GM23338 (cell line): ENCODE data around the gene MPC2. TPM values are rescaled to one million over a fixed set of nuclear protein-coding genes. Genes with fewer than 3 reads are reported as not detected.

Experiments used
- ATAC-seq: fragments of 200-7000 bp; cut with Tn5 transposase; 3 replicates; pipeline ENCODE4 v1.9.1; 2020
- DNase-seq: peaks from one replicate; pipeline ENCODE4 v3.0.0-alpha.2; 2015; ENCODE audit warnings: low spot score
- H2AFZ ChIP-seq: fragments of 200-600 bp; sonication (generic); 2 replicates; pipeline ENCODE4 v1.8.0; 2016; ENCODE audit warnings: antibody characterized with exemption, mild to moderate bottlenecking, moderate library complexity
- H3F3A ChIP-seq: fragments of 200-600 bp; sonication (generic); replicated peaks from 2 replicates; pipeline ENCODE4 v1.8.0; 2017; ENCODE audit warnings: antibody characterized with exemption, mixed run types, low read depth
- H3K27ac ChIP-seq: fragments of 200-600 bp; sonication (generic); 2 replicates; pipeline ENCODE4 v1.6.1; 2016; ENCODE audit warnings: low read depth
- H3K27me3 ChIP-seq: fragments of 200-600 bp; sonication (generic); 2 replicates; pipeline ENCODE4 v1.8.0; 2016; ENCODE audit warnings: mild to moderate bottlenecking, mixed run types, moderate library complexity; ENCODE audit not compliant: insufficient read depth
- H3K36me3 ChIP-seq: fragments of 200-600 bp; sonication (generic); 2 replicates; pipeline ENCODE4 v1.8.0; 2016; ENCODE audit warnings: mild to moderate bottlenecking; ENCODE audit not compliant: insufficient read depth
- H3K4me1 ChIP-seq: fragments of 200-600 bp; sonication (generic); 2 replicates; pipeline ENCODE4 v1.8.0; 2016; ENCODE audit warnings: mild to moderate bottlenecking, moderate library complexity; ENCODE audit not compliant: insufficient read depth
- H3K4me2 ChIP-seq: fragments of 200-600 bp; sonication (generic); 2 replicates; pipeline ENCODE4 v1.7.1; 2017; ENCODE audit warnings: mixed run types
- H3K4me3 ChIP-seq: fragments of 200-600 bp; sonication (generic); 2 replicates; pipeline ENCODE4 v1.6.1; 2016; ENCODE audit warnings: mixed run types
- H3K79me2 ChIP-seq: fragments of 200-600 bp; sonication (generic); replicated peaks from 2 replicates; pipeline ENCODE4 v1.8.0; 2017; ENCODE audit warnings: mild to moderate bottlenecking; ENCODE audit not compliant: insufficient read depth
- H3K9me2 ChIP-seq: fragments of 200-600 bp; sonication (generic); 2 replicates; pipeline ENCODE4 v1.8.0; 2017; ENCODE audit not compliant: insufficient read depth
- H4K20me1 ChIP-seq: fragments of 200-600 bp; sonication (generic); replicated peaks from 2 replicates; pipeline ENCODE4 v1.8.0; 2017; ENCODE audit warnings: mild to moderate bottlenecking; ENCODE audit not compliant: insufficient read depth
- H3K27ac Mint-ChIP-seq: 2 replicates; pipeline ENCODE4 v1.8.0; 2020; ENCODE audit warnings: inconsistent platforms, mild to moderate bottlenecking, moderate library complexity, mixed read lengths
- H3K27me3 Mint-ChIP-seq: 3 replicates; pipeline ENCODE4 v1.8.0; 2022; ENCODE audit warnings: low read depth, mild to moderate bottlenecking, moderate library complexity, mixed read lengths, inconsistent platforms; ENCODE audit not compliant: insufficient read depth, poor library complexity
- H3K36me3 Mint-ChIP-seq: 3 replicates; pipeline ENCODE4 v1.8.0; 2021; ENCODE audit warnings: low read depth, mild to moderate bottlenecking, inconsistent platforms, moderate library complexity, mixed read lengths
- H3K4me1 Mint-ChIP-seq: 3 replicates; pipeline ENCODE4 v1.8.0; 2020; ENCODE audit warnings: mild to moderate bottlenecking, inconsistent platforms, mixed read lengths
- H3K4me3 Mint-ChIP-seq: 3 replicates; pipeline ENCODE4 v1.8.0; 2021; ENCODE audit warnings: moderate library complexity, mild to moderate bottlenecking, inconsistent platforms, mixed read lengths
- H3K9me3 Mint-ChIP-seq: 3 replicates; pipeline ENCODE4 v1.8.0; 2020; ENCODE audit warnings: moderate library complexity, mild to moderate bottlenecking, inconsistent platforms, mixed read lengths
- CREB1 ChIP-seq: fragments of 250-450 bp; sonication (Bioruptor Pico); IDR thresholded peaks from 2 replicates; pipeline ENCODE4 v1.5.0; 2020; ENCODE audit warnings: low read depth, mild to moderate bottlenecking, moderate library complexity
- EZH2 ChIP-seq: fragments of 200-600 bp; sonication (generic); IDR thresholded peaks from one replicate; pipeline ENCODE4 v1.8.0; 2017; ENCODE audit warnings: antibody characterized with exemption, mild to moderate bottlenecking, low read depth; ENCODE audit not compliant: unreplicated experiment
- EZH2phosphoT487 ChIP-seq: fragments of 200-600 bp; sonication (generic); IDR thresholded peaks from one replicate; pipeline ENCODE4 v1.8.1; 2018; ENCODE audit warnings: antibody characterized with exemption; ENCODE audit not compliant: unreplicated experiment
- JUNB ChIP-seq: IDR thresholded peaks from one replicate; pipeline ENCODE4 v1.6.1; 2016; ENCODE audit warnings: antibody characterized with exemption; ENCODE audit not compliant: unreplicated experiment
- NANOG ChIP-seq: IDR thresholded peaks from 2 replicates; pipeline ENCODE4 v1.6.1; 2016; ENCODE audit warnings: antibody characterized with exemption, borderline replicate concordance
- POLR2AphosphoS5 ChIP-seq: IDR thresholded peaks from 2 replicates; pipeline ENCODE4 v1.6.1; 2016; ENCODE audit warnings: antibody characterized with exemption, low read depth
- STAT1 ChIP-seq: IDR thresholded peaks from one replicate; pipeline ENCODE4 v1.6.1; 2016; ENCODE audit warnings: antibody characterized with exemption; ENCODE audit not compliant: unreplicated experiment
- ZNF114 ChIP-seq: fragments of 250-450 bp; sonication (Bioruptor Pico); IDR thresholded peaks from 2 replicates; pipeline ENCODE4 v1.5.0; 2020; ENCODE audit warnings: mild to moderate bottlenecking, moderate library complexity
- ZNF331 ChIP-seq: fragments of 250-450 bp; sonication (Bioruptor Pico); IDR thresholded peaks from 2 replicates; pipeline ENCODE4 v1.5.0; 2020; ENCODE audit warnings: low read depth, mild to moderate bottlenecking, moderate library complexity
- polyA plus RNA-seq: library from polyadenylated mRNA; unstranded; fragments of >200 nt; fragmentation: Nextera tagmentation; extraction: Ambion mirVana; gene quantifications from 2 replicates; pipeline ENCODE4 v1.2.1, GENCODE V29; 2016
- total RNA-seq: library from RNA; depleted of rRNA; stranded (reverse); fragments of >200 nt; shearing (Covaris generic); gene quantifications from 2 replicates; pipeline ENCODE4 v1.2.3, GENCODE V29; 2014
- TF ChIP-seq, protein P1 (sequence below), 2 experiments: fragments of 200-600 bp in 1 of 2; sonication (generic) in 1 of 2; conservative IDR thresholded peaks; 2 replicates each; pipeline versions ENCODE4 v1.5.1 to v1.6.1; 2016 to 2017; ENCODE audit warnings: antibody characterized with exemption in 2 of 2, low read depth in 2 of 2, mild to moderate bottlenecking in 2 of 2, moderate library complexity in 1 of 2
- TF ChIP-seq, protein P2 (sequence below): fragments of 250-450 bp; sonication (Bioruptor Pico); IDR thresholded peaks from 2 replicates; pipeline ENCODE4 v1.5.0; 2020; ENCODE audit warnings: mild to moderate bottlenecking, moderate library complexity

Gene MPC2
- total and polyA plus RNA-seq, 2 experiments from 2014 or later = 21.6 to 76.9 TPM

DNA sequence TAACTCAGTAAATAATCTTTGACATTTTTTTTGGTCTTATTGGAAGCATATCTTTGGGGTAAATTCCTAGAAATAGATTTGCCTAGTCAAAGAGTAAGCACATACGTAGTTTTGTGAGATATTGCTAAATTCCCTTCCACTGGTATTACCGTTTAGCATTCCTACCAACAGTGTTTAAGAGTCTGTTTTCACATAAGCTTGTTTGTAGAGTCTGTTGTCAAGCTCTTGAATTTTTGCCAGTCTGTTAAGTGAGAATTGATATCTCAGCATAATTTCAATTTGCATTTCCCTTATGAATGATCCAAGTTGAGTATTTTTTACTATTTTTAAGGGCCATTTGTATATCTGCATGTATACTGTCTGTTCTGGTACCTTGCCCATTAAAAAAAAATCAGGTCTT, 37.0 kb upstream of the MPC2 start (continued):
- TF ChIP-seq JUNB (no peak), EZH2 (no peak), ZNF114 (CRISPR knock-in tag) (no peak), CREB1 (CRISPR knock-in tag) (no peak), EZH2phosphoT487 (no peak), NANOG (no peak), ZNF331 (CRISPR knock-in tag) (no peak)

DNA sequence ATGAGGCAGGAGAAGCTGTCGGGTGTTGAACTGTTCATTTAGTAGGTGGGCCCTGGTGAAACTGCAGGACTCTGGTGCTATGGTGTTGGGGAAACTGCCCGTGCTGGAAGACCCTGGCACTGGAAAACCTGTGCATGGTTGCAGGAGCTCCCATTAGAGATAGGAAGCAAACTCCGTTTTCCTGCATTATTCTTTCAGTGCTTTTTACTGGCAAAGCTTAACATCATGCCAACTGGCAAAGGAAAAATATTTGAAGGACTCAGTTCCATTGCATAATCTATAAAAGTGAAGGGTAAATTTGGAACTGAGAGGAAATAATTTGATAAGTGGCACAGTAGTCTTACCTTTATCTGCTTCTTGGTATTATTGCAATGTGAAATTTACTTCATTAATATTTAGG, 31.7 kb upstream of the MPC2 start:
- Histone ChIP-seq H3K9me2 (no peaks in the 10 kb centered on the region), H3K36me3 (peaks cover 4% of the 10 kb centered on the region; the same call in 1 of the 2 replicates), H2AFZ (no peak overlapping the region), H3K4me1 (no peaks in the 10 kb centered on the region), H4K20me1 (peaks cover 11% of the 10 kb centered on the region), H3K4me2 (no peak overlapping the region), H3F3A (no peaks in the 10 kb centered on the region), H3K4me3 (no peak overlapping the region), H3K27me3 (no peaks in the 10 kb centered on the region), H3K27ac (no peak overlapping the region), H3K79me2 (peaks cover 21% of the 10 kb centered on the region)
- no peak for ATAC-seq
- Mint-ChIP-seq H3K27me3 (no peaks in the 10 kb centered on the region), H3K27ac (no peak overlapping the region), H3K4me3 (no peak overlapping the region), H3K36me3 (peaks cover 4% of the 10 kb centered on the region; the same call in 2 of the 3 replicates), H3K9me3 (no peaks in the 10 kb centered on the region), H3K4me1 (peaks cover 4% of the 10 kb centered on the region; the same call in 2 of the 3 replicates)
- DNase-seq = no peak
- TF ChIP-seq, protein P1, sequence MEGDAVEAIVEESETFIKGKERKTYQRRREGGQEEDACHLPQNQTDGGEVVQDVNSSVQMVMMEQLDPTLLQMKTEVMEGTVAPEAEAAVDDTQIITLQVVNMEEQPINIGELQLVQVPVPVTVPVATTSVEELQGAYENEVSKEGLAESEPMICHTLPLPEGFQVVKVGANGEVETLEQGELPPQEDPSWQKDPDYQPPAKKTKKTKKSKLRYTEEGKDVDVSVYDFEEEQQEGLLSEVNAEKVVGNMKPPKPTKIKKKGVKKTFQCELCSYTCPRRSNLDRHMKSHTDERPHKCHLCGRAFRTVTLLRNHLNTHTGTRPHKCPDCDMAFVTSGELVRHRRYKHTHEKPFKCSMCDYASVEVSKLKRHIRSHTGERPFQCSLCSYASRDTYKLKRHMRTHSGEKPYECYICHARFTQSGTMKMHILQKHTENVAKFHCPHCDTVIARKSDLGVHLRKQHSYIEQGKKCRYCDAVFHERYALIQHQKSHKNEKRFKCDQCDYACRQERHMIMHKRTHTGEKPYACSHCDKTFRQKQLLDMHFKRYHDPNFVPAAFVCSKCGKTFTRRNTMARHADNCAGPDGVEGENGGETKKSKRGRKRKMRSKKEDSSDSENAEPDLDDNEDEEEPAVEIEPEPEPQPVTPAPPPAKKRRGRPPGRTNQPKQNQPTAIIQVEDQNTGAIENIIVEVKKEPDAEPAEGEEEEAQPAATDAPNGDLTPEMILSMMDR (conservative IDR thresholded peaks at IDR 0.05; ENCODE audit: low read depth in 2 of 2) = no peak
- TF ChIP-seq ZNF331 (CRISPR knock-in tag) = no peak

DNA sequence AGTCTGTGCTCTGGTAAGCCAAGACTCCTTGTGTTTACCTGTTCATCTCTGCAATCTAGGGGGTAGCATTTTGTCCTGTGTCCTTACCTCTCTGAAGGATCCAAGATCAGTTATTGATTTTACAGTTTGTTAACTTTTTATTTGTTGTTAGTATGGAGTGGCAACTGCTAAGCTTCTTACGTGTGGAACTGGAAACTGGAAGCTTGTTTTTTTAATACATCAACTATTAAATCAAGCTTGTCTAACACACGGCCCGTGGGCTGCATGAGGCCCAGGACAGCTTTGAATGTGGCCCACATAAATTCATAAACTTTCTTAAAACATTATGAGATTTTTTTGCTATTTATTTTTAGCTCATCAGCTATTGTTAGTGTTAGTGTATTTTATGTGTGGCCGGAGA, 29.2 kb upstream of the MPC2 start:
- Histone ChIP-seq H3K4me1 (no peaks in the 10 kb centered on the region), H4K20me1 (peaks cover 11% of the 10 kb centered on the region), H3K27me3 (no peaks in the 10 kb centered on the region), H3K4me3 (no peak overlapping the region), H3K79me2 (peaks cover 46% of the 10 kb centered on the region), H3K4me2 (no peak overlapping the region), H3K27ac (no peak overlapping the region), H3K36me3 (peaks cover 4% of the 10 kb centered on the region; the same call in 1 of the 2 replicates), H2AFZ (no peak overlapping the region), H3F3A (no peaks in the 10 kb centered on the region), H3K9me2 (no peaks in the 10 kb centered on the region)
- no peaks in the 10 kb centered on the region; the same call in 2 of the 3 replicates for H3K9me3 Mint-ChIP-seq
- no peak for DNase-seq
- peaks cover 2% of the 10 kb centered on the region for H3K27me3 Mint-ChIP-seq
- peaks cover 7% of the 10 kb centered on the region; the same call in 2 of the 3 replicates for H3K36me3 Mint-ChIP-seq
- no peak overlapping the region for H3K27ac Mint-ChIP-seq
- H3K4me1 Mint-ChIP-seq = peaks cover 4% of the 10 kb centered on the region; the same call in 2 of the 3 replicates
- H3K4me3 Mint-ChIP-seq = no peak overlapping the region
- no peak for ATAC-seq
- TF ChIP-seq, protein P2, sequence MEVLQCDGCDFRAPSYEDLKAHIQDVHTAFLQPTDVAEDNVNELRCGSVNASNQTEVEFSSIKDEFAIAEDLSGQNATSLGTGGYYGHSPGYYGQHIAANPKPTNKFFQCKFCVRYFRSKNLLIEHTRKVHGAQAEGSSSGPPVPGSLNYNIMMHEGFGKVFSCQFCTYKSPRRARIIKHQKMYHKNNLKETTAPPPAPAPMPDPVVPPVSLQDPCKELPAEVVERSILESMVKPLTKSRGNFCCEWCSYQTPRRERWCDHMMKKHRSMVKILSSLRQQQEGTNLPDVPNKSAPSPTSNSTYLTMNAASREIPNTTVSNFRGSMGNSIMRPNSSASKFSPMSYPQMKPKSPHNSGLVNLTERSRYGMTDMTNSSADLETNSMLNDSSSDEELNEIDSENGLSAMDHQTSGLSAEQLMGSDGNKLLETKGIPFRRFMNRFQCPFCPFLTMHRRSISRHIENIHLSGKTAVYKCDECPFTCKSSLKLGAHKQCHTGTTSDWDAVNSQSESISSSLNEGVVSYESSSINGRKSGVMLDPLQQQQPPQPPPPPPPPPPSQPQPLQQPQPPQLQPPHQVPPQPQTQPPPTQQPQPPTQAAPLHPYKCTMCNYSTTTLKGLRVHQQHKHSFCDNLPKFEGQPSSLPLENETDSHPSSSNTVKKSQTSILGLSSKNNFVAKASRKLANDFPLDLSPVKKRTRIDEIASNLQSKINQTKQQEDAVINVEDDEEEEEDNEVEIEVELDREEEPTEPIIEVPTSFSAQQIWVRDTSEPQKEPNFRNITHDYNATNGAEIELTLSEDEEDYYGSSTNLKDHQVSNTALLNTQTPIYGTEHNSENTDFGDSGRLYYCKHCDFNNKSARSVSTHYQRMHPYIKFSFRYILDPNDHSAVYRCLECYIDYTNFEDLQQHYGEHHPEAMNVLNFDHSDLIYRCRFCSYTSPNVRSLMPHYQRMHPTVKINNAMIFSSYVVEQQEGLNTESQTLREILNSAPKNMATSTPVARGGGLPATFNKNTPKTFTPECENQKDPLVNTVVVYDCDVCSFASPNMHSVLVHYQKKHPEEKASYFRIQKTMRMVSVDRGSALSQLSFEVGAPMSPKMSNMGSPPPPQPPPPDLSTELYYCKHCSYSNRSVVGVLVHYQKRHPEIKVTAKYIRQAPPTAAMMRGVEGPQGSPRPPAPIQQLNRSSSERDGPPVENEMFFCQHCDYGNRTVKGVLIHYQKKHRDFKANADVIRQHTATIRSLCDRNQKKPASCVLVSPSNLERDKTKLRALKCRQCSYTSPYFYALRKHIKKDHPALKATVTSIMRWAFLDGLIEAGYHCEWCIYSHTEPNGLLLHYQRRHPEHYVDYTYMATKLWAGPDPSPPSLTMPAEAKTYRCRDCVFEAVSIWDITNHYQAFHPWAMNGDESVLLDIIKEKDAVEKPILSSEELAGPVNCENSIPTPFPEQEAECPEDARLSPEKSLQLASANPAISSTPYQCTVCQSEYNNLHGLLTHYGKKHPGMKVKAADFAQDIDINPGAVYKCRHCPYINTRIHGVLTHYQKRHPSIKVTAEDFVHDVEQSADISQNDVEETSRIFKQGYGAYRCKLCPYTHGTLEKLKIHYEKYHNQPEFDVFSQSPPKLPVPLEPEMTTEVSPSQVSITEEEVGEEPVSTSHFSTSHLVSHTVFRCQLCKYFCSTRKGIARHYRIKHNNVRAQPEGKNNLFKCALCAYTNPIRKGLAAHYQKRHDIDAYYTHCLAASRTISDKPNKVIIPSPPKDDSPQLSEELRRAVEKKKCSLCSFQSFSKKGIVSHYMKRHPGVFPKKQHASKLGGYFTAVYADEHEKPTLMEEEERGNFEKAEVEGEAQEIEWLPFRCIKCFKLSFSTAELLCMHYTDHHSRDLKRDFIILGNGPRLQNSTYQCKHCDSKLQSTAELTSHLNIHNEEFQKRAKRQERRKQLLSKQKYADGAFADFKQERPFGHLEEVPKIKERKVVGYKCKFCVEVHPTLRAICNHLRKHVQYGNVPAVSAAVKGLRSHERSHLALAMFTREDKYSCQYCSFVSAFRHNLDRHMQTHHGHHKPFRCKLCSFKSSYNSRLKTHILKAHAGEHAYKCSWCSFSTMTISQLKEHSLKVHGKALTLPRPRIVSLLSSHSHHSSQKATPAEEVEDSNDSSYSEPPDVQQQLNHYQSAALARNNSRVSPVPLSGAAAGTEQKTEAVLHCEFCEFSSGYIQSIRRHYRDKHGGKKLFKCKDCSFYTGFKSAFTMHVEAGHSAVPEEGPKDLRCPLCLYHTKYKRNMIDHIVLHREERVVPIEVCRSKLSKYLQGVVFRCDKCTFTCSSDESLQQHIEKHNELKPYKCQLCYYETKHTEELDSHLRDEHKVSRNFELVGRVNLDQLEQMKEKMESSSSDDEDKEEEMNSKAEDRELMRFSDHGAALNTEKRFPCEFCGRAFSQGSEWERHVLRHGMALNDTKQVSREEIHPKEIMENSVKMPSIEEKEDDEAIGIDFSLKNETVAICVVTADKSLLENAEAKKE (CRISPR knock-in tag) = no peak
- no peak for TF ChIP-seq CREB1 (CRISPR knock-in tag)
- no peak for TF ChIP-seq NANOG
- no peak for TF ChIP-seq ZNF331 (CRISPR knock-in tag)
- TF ChIP-seq STAT1 = no peak
- TF ChIP-seq EZH2phosphoT487 = no peak
- no peak for TF ChIP-seq ZNF114 (CRISPR knock-in tag)
- no peak for TF ChIP-seq POLR2AphosphoS5
- no peak for TF ChIP-seq EZH2
- TF ChIP-seq JUNB = no peak
